Aorta (tissue), 5 donors: Measurements from ENCODE around the gene FLACC1. TPM values are rescaled to one million over a fixed set of nuclear protein-coding genes. Genes with fewer than 3 reads are reported as not detected.
"Not testable (repeated sequence)": the region's sequence is repeated elsewhere in the genome, so short reads cannot be mapped to it uniquely, and the experiment has no call there.

Source experiments
- ATAC-seq: fragments of 200-7000 bp; cut with Tn5 transposase; one replicate; pipeline ENCODE4 v1.9.1; 2022; ENCODE audit warnings: moderate library complexity; ENCODE audit not compliant: low FRiP score
- DNase-seq, 2 donors: peaks; one replicate each; pipeline ENCODE4 v3.0.0-alpha.2; 2020
- H3K27ac ChIP-seq, 2 donors: one replicate each; pipeline ENCODE4 v1.5.1; 2013; ENCODE audit warnings: low read length in 2 of 2, mild to moderate bottlenecking in 2 of 2, moderate library complexity in 2 of 2, control low read depth in 1 of 2, inconsistent platforms in 1 of 2, low read depth in 1 of 2
- H3K27me3 ChIP-seq, 2 donors: one replicate each; pipeline ENCODE4 v1.6.1; 2013; ENCODE audit warnings: control low read depth in 1 of 2, low read length in 1 of 2, mild to moderate bottlenecking in 1 of 2, moderate library complexity in 1 of 2; ENCODE audit not compliant: insufficient read depth in 2 of 2, control insufficient read depth in 1 of 2
- H3K36me3 ChIP-seq, 2 donors: one replicate each; pipeline ENCODE4 v1.6.1; 2013; ENCODE audit warnings: control low read depth in 1 of 2, low read length in 1 of 2, mild to moderate bottlenecking in 1 of 2; ENCODE audit not compliant: insufficient read depth in 2 of 2, control insufficient read depth in 1 of 2
- H3K4me1 ChIP-seq, 2 donors: one replicate each; pipeline ENCODE4 v1.6.1; 2013; ENCODE audit warnings: low read length in 2 of 2, control low read depth in 1 of 2, mild to moderate bottlenecking in 1 of 2, moderate library complexity in 1 of 2; ENCODE audit not compliant: insufficient read depth in 2 of 2, control insufficient read depth in 1 of 2
- H3K4me3 ChIP-seq, 2 donors: one replicate each; pipeline ENCODE4 v1.5.1; 2013; ENCODE audit warnings: low read length in 2 of 2, control low read depth in 1 of 2, mild to moderate bottlenecking in 1 of 2
- H3K9me3 ChIP-seq: one replicate; pipeline ENCODE4 v1.6.1; 2013; ENCODE audit warnings: mild to moderate bottlenecking, low read length; ENCODE audit not compliant: control insufficient read depth
- WGBS, 2 donors: extraction: QIAGEN DNeasy Blood & Tissue Kit; methylation state at CpG; one replicate each; pipeline ENCODE4 v1.1.7; 2013; 5-methylcytosine and 5-hydroxymethylcytosine counted together
- intact Hi-C, 2 donors: fragments of 100-400 bp; cut with DNase I; formaldehyde crosslinking; loops; one replicate each; pipeline versions ENCODE4 v1.14.2 to v1.15.0; 2022
- polyA plus RNA-seq, 2 donors: library from polyadenylated mRNA; stranded (reverse); fragments of 200-250 nt; gene quantifications; one replicate each; pipeline ENCODE4 v1.2.3, GENCODE V29; 2013
- total RNA-seq, 2 donors: library from RNA; stranded (reverse); fragmentation: NEBNext Ultra II Directional; extraction: Animal tissue kit (Norgen Biotek cat#: 25700); gene quantifications; one replicate each; pipeline ENCODE4 v1.2.1, GENCODE V29; 2021
- donor health status: healthy with polysubstance abuse.
- donor health status: Bipolar disorder and iron deficiency.
- donor health status: DM: no; HTN: no; CAD: no.
- donor health status: DM: no; HTN: no; CAD: no.
- donor health status: DM: yes; HTN: yes; CAD: no.

Gene FLACC1
- total and polyA plus RNA-seq, 4 donors, result 0.75 to 6.7 (median 4.3) TPM

GRCh38 chr2:201246280-201246679 lies 110.9 kb downstream of the FLACC1 start:
- Histone ChIP-seq H3K9me3 (no peaks in the 10 kb centered on the region), H3K27ac (no peak overlapping the region), H3K36me3 (no peaks in the 10 kb centered on the region), H3K4me3 (no peak overlapping the region), H3K4me1 (no peaks in the 10 kb centered on the region), H3K27me3 (no peaks in the 10 kb centered on the region)
- intact Hi-C loops, result no loop called here
- no peak for DNase-seq
- 68 to 75% methylated on average over 4 of the region's 4 CpGs for WGBS, 2 donors
- ATAC-seq, result no peak

GRCh38 chr2:201244829-201245228 lies 112.3 kb downstream of the FLACC1 start:
- intact Hi-C loops, result no loop called here
- no peak overlapping the region for H3K27ac ChIP-seq
- no peaks in the 10 kb centered on the region for H3K27me3 ChIP-seq
- DNase-seq (no peak), ATAC-seq (no peak)
- no peaks in the 10 kb centered on the region for H3K4me1 ChIP-seq
- no peaks in the 10 kb centered on the region for H3K9me3 ChIP-seq
- WGBS, 2 donors, result 82 to 86% methylated on average over 5 of the region's 5 CpGs
- H3K36me3 ChIP-seq, result no peaks in the 10 kb centered on the region
- H3K4me3 ChIP-seq, result no peak overlapping the region

GRCh38 chr2:201242571-201243277 lies 114.4 kb downstream of the FLACC1 start:
- Histone ChIP-seq H3K9me3 (no peaks in the 10 kb centered on the region), H3K4me1 (no peaks in the 10 kb centered on the region), H3K27ac (no peak overlapping the region), H3K36me3 (no peaks in the 10 kb centered on the region), H3K4me3 (no peak overlapping the region), H3K27me3 (no peaks in the 10 kb centered on the region)
- ATAC-seq (no peak), DNase-seq (no peak)
- intact Hi-C loops, result no loop called here

GRCh38 chr2:201239167-201239935 lies 117.8 kb downstream of the FLACC1 start:
- WGBS, 2 donors, result 93 to 95% methylated on average over 17 to 21 of the region's 21 CpGs
- intact Hi-C loops, result loop anchor here (5.0 to 10.0 kb wide), 4 partner anchors 123 to 465 kb away; partner anchors contain the start of genes STRADB (in 1 of the 2) and TRAK2 (in 1 of the 2)
- peak; percentile 85 for ATAC-seq
- H3K27ac ChIP-seq, H3K4me1 ChIP-seq, H3K27me3 ChIP-seq, H3K36me3 ChIP-seq, H3K4me3 ChIP-seq, H3K9me3 ChIP-seq: not testable (repeated sequence)
- DNase-seq, result peak; percentile 85 to 89

Other genes starting within 250 kb of the FLACC1 start
- gene CFLAR, start 241.2 kb downstream of the FLACC1 start, total RNA-seq, result 100 to 1,000 TPM; 154 to 244 TPM
- gene CFLAR, start 241.2 kb downstream of the FLACC1 start, polyA plus RNA-seq, result 10 to 100 TPM; 30.4 to 63.5 TPM
- gene CASP10, start 174.2 kb downstream of the FLACC1 start, total RNA-seq, result 10 to 100 TPM in 1 of 2 donors, 1 to 10 TPM in 1; 8.1 to 26.1 TPM
- gene CASP10, start 174.2 kb downstream of the FLACC1 start, polyA plus RNA-seq, result 1 to 10 TPM; 1.1 to 3.4 TPM
- gene CASP8, start 96.8 kb downstream of the FLACC1 start, total RNA-seq, result 10 to 100 TPM; 19.2 to 20.3 TPM
- 1 to 10 TPM; 5.6 to 9.7 TPM for gene CASP8, start 96.8 kb downstream of the FLACC1 start, polyA plus RNA-seq
- 100 to 1,000 TPM in 1 of 2 donors, 10 to 100 TPM in 1; 84.7 to 119 TPM for gene TRAK2, start 94.1 kb upstream of the FLACC1 start, total RNA-seq
- 100 to 1,000 TPM in 1 of 2 donors, 10 to 100 TPM in 1; 35.9 to 128 TPM for gene TRAK2, start 94.1 kb upstream of the FLACC1 start, polyA plus RNA-seq
- gene STRADB, start 94.4 kb upstream of the FLACC1 start, total RNA-seq, result 10 to 100 TPM; 15.7 to 17.7 TPM
- gene STRADB, start 94.4 kb upstream of the FLACC1 start, polyA plus RNA-seq, result 10 to 100 TPM; 15.5 to 29.7 TPM